ENCODE data around the gene TENT4A. TPM values are rescaled to one million over a fixed set of nuclear protein-coding genes. Genes with fewer than 3 reads are reported as not detected.

TENT4A gene
- total RNA-seq, 3 donors from 2014 or later, result 16.0 to 26.2 (median 16.3) TPM

DNA sequence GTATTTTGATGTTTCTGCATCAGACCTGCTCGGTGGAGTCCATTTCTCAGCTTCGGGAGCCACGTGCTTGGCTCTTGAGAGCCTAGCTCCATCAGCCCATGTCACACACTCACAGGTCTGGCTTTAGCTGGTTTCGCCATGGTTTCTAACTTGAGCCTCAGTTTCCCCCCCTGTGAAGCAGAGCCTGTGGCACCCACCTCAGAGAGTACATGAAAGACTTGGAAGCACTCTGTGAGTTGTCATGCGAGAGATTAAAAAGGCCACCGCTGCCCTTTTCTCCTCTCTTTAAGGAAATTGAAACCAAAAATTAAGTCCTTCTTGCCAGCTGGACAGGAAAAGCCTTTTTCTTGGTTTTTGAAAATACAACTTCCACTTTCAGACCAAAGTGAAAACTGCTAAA, 8.8 kb downstream of the TENT4A start:
- no peak overlapping the region for H3K4me3 ChIP-seq
- DNase-seq, result no peak
- no peak for ATAC-seq
- intact Hi-C loops (cut with DNase I, micrococcal nuclease), result no loop called here
- TF ChIP-seq, protein P1, sequence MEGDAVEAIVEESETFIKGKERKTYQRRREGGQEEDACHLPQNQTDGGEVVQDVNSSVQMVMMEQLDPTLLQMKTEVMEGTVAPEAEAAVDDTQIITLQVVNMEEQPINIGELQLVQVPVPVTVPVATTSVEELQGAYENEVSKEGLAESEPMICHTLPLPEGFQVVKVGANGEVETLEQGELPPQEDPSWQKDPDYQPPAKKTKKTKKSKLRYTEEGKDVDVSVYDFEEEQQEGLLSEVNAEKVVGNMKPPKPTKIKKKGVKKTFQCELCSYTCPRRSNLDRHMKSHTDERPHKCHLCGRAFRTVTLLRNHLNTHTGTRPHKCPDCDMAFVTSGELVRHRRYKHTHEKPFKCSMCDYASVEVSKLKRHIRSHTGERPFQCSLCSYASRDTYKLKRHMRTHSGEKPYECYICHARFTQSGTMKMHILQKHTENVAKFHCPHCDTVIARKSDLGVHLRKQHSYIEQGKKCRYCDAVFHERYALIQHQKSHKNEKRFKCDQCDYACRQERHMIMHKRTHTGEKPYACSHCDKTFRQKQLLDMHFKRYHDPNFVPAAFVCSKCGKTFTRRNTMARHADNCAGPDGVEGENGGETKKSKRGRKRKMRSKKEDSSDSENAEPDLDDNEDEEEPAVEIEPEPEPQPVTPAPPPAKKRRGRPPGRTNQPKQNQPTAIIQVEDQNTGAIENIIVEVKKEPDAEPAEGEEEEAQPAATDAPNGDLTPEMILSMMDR (IDR thresholded peaks at IDR 0.05), result no peak
- H3K4me1 ChIP-seq (ENCODE audit: low read depth), result peaks cover 17% of the 10 kb centered on the region
- no peaks in the 10 kb centered on the region for H3K36me3 ChIP-seq (ENCODE audit: low read depth)
- no peaks in the 10 kb centered on the region for H3K9me3 ChIP-seq

DNA sequence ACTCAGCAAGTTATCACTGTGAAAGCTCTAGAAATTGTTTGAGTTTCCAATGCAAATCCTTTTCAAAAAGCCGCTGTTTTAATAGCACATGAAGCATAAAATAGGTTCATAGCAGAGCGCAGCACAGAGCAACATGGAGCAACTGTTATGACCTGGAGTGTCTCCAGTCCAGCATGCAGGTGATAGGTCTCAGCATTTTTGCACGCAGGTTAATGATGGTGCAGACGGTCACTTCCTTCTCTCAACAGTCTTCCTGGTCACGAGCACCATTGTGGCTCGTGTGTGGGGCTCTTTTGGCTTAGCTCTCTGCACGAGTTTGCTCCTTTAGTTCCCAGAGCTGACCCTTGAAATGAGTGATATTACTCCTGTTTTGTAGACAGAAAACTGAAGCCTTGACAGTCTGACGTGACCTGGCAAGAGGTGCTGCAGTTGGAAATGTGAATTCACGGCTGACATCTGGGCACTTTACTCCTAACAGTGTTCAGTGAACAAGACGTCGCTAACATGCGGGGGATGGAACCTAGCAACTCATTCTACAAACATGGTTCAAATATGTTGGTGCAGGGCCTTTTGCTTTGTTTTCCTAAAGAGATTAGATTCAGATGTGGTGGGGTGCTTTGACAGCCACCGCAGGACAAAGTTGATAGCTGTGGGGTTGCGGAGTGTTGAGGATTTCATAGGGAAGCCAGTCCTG, 10.0 kb downstream of the TENT4A start:
- no peaks in the 10 kb centered on the region for H3K9me3 ChIP-seq
- ATAC-seq (no peak), DNase-seq (no peak)
- TF ChIP-seq, protein P1 (IDR thresholded peaks at IDR 0.05), result no peak
- intact Hi-C loops (cut with DNase I, micrococcal nuclease), result no loop called here
- H3K36me3 ChIP-seq (ENCODE audit: low read depth), result no peaks in the 10 kb centered on the region
- H3K4me3 ChIP-seq, result no peak overlapping the region
- peaks cover 12% of the 10 kb centered on the region for H3K4me1 ChIP-seq (ENCODE audit: low read depth)

DNA sequence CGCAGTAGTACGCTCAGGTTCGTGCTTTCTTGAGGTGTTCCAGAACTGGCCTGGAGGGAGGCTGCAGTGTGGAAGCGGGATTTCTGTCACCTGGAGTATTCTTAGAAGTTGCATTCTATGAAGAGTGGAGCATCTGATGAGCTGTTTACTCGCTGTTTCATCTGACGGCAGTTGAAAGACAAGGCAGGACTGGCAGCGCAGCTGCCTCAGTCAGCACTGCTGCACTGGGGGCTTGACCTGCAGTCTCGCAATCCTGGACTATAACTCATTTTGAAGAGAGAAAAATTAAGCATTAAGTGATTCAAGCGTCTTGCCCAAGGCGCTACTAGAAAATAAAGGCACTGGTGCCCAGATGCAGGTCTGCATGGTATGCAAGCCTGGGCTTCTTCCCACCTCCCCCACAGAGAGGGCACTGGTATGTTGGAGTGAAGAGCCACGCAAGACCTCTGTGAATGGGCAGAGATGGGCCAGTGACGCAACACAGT, 10.6 kb downstream of the TENT4A start:
- ATAC-seq (no peak), DNase-seq (no peak)
- H3K36me3 ChIP-seq (ENCODE audit: low read depth), result no peaks in the 10 kb centered on the region
- H3K4me3 ChIP-seq, result no peak overlapping the region
- intact Hi-C loops (cut with DNase I, micrococcal nuclease), result no loop called here
- H3K4me1 ChIP-seq (ENCODE audit: low read depth), result peaks cover 12% of the 10 kb centered on the region
- TF ChIP-seq, protein P1 (IDR thresholded peaks at IDR 0.05), result no peak
- no peaks in the 10 kb centered on the region for H3K9me3 ChIP-seq

DNA sequence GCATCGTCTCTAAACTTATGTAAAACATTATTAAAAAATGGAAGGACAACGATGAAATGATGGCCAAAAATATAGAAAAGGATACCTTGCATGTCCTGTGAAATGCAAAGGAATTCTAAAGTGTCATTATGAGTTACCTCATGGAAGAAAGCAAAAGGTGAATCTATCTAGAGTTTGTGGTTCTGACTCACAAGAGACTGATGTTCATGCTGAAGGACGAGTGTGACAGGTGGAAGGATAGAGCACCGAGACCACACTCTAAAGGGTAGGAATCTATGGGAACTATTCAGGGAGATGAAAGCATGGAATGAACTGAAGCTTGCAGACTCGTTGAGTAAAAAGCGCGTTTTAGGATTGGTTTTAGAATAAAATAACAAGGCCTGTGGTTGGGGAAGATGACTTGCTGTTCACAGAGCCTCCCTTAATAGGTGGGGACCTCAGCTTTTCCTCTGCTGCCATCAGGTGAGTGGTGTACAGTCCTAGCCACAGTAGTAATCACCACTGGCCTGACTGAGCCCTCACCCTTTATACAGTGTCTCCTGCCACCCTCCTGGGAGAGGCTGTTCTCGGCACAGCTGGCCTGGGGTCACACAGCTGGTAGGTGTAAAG, 11.2 kb downstream of the TENT4A start:
- intact Hi-C loops (cut with DNase I, micrococcal nuclease), result no loop called here
- DNase-seq (no peak), ATAC-seq (no peak)
- Histone ChIP-seq H3K4me3 (no peak overlapping the region), H3K36me3 (ENCODE audit: low read depth) (no peaks in the 10 kb centered on the region), H3K4me1 (ENCODE audit: low read depth) (peaks cover 11% of the 10 kb centered on the region), H3K9me3 (no peaks in the 10 kb centered on the region)
- TF ChIP-seq, protein P1 (IDR thresholded peaks at IDR 0.05), result no peak

DNA sequence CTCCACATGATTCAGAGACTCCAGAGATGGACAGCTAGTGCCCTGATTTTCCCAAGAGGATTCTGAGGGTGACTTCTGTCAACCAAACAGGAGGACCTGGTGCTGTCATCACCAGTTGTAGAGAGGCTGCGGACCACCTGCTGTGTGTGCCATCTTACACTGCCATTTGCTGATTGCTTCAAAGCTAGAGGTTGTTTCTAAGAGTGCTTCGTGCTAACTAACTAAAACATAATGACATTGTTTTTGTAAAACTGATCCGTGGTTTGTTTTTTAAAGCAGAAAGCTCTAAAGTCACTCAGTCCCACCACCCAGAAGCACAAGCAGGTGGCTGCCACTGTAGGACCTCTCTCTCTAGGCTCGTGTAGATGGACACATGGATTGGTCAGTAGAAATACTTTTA, 12.2 kb downstream of the TENT4A start:
- Histone ChIP-seq H3K4me1 (ENCODE audit: low read depth) (peaks cover 17% of the 10 kb centered on the region), H3K4me3 (no peak overlapping the region), H3K9me3 (no peaks in the 10 kb centered on the region), H3K36me3 (ENCODE audit: low read depth) (no peaks in the 10 kb centered on the region)
- ATAC-seq, result no peak
- no peak for DNase-seq
- intact Hi-C loops (cut with DNase I, micrococcal nuclease), result no loop called here
- TF ChIP-seq, protein P1 (IDR thresholded peaks at IDR 0.05), result no peak

Data from mucosa of descending colon (tissue), 3 donors.